Rectal smooth muscle tissue (tissue), 1 donor: ENCODE results near the gene CDKN1C.

ENCODE experiments used
- H3K27ac ChIP-seq: one replicate; pipeline ENCODE4 v1.7.0; 2013; ENCODE audit warnings: low read depth, low read length, inconsistent platforms
- H3K27me3 ChIP-seq: one replicate; pipeline ENCODE4 v1.7.0; 2013; ENCODE audit warnings: low read length; ENCODE audit not compliant: control insufficient read depth, insufficient read depth
- H3K36me3 ChIP-seq: one replicate; pipeline ENCODE4 v1.7.0; 2013; ENCODE audit warnings: low read length; ENCODE audit not compliant: control insufficient read depth, insufficient read depth
- H3K4me1 ChIP-seq: one replicate; pipeline ENCODE4 v1.7.0; 2013; ENCODE audit warnings: low read length; ENCODE audit not compliant: control insufficient read depth, insufficient read depth
- H3K4me3 ChIP-seq: one replicate; pipeline ENCODE4 v1.7.0; 2013; ENCODE audit warnings: low read length
- H3K9ac ChIP-seq: one replicate; pipeline ENCODE4 v1.7.0; 2013; ENCODE audit warnings: low read length

CDKN1C gene

DNA sequence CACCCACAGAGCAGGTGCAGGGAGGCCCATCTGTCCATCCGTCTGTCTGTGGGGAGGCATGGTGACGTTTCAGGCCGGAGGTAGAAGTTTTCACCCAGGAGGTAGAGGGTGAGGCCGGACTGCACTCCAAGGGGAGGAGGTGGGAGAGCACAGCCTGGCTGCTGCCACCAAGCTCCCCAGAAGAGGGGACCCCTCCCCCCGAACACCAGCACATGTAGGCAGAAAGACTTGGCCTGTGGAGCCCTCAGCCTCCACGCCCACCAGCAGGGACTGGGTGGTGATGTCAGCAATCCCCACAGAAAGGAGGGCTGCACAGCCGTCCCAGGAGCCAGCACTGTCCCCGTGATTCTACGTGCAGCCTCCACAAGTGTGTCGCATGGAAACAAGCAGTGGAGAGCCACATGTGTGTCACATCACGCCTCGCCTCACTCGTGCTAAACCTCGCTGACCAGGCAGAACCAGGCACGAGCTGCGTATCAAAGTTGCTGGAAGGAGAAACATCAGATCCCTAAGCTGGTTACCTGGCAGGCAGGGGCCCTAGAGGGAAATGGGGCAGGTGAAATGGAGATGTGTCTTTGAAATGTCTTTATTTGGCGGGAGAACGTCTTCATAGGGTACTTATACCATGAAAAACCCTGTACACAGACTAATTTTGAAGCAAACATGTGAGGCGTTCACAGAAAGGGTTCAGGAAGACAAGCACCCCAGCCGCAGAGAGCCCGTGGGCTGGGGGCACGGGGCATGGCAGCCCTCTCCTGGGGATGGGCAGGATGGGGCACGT, 49.1 kb downstream of the CDKN1C start:
- H3K36me3 ChIP-seq: no peaks in the 10 kb centered on the region
- no peak overlapping the region for H3K9ac ChIP-seq
- no peak overlapping the region for H3K27ac ChIP-seq
- H3K27me3 ChIP-seq: no peaks in the 10 kb centered on the region
- H3K4me1 ChIP-seq: peaks cover 5% of the 10 kb centered on the region
- no peak overlapping the region for H3K4me3 ChIP-seq

DNA sequence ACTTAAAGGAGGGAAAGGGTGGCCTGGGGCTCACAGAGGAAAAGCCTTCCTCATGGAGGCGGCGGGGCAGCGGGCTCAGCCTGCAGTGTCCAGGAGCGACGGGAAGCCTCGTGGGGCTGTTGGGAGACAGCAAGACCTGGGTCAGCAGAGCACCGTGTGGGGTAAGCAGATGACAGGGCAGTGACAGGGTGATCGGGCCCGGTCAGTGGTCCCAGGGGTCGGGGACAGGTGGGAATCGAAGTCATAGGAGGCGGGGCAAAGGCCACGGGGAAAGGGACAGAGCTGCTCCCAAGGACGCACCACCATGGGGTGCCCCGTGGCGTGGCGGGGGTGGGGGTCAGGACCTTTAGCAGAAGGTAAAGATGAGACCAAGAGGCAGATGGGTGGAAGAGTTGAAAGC, 49.8 kb downstream of the CDKN1C start:
- peaks cover 5% of the 10 kb centered on the region for H3K4me1 ChIP-seq
- H3K4me3 ChIP-seq: no peak overlapping the region
- H3K27me3 ChIP-seq: no peaks in the 10 kb centered on the region
- no peak overlapping the region for H3K27ac ChIP-seq
- H3K36me3 ChIP-seq: no peaks in the 10 kb centered on the region
- no peak overlapping the region for H3K9ac ChIP-seq

DNA sequence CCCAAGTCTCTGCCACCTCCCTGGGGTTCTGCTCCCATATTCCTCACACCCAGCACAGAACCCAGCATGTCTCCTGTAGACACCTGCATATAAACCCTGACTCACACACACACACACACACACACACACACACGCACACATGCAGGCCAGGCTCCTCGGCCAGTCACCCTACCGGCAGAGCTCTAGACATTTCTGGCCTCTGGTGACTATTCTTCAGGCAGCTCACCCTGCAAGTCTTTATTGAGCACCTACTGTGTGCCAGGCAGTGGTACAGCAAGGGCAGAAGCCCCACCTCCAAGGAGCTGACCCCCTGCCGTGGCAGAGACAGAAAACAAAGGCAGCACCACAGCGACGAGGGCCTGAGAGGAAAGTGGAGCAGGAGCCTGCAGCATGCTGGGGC, 50.3 kb downstream of the CDKN1C start:
- Histone ChIP-seq H3K4me1 (peaks cover 5% of the 10 kb centered on the region), H3K36me3 (no peaks in the 10 kb centered on the region), H3K9ac (no peak overlapping the region), H3K4me3 (no peak overlapping the region), H3K27me3 (no peaks in the 10 kb centered on the region), H3K27ac (no peak overlapping the region)

DNA sequence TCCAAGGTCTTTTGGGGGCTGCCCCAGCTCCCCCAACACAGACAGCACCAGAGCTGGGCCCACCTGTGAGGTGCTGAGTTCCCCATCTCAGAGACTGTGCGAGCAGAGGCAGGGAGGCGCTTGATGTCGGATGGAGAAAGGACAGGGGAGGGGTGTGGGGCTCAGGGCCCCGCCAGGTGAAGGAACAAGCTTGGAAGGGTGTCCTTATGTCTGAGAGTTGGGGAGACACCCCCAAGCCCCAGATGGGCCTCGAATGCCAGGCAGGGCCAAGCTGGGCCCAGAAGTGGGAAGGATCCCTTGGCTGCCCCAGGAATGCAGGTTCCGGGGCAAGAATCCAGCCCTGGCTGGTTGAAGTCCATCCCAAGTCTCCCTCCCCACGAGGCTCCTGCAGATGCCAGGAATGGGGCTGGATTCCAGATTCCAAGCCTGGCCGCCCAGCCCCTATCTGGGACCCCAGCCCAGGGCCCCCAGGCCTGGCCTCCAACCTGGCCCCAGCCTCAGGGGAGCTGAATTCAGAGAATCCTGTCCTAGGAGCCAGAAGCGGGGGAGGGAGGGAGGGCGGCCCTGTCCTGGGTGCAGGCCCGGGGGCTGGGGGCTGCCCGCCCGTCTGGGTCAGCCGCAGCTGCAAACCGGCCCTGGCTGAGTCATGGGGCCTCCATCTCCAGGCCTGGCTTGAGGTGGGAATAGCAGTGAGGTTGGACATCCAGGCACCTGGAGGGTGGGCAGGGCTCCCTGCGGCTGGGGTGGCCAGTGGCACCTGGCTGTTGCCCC, 50.9 kb downstream of the CDKN1C start:
- no peak overlapping the region for H3K27ac ChIP-seq

DNA sequence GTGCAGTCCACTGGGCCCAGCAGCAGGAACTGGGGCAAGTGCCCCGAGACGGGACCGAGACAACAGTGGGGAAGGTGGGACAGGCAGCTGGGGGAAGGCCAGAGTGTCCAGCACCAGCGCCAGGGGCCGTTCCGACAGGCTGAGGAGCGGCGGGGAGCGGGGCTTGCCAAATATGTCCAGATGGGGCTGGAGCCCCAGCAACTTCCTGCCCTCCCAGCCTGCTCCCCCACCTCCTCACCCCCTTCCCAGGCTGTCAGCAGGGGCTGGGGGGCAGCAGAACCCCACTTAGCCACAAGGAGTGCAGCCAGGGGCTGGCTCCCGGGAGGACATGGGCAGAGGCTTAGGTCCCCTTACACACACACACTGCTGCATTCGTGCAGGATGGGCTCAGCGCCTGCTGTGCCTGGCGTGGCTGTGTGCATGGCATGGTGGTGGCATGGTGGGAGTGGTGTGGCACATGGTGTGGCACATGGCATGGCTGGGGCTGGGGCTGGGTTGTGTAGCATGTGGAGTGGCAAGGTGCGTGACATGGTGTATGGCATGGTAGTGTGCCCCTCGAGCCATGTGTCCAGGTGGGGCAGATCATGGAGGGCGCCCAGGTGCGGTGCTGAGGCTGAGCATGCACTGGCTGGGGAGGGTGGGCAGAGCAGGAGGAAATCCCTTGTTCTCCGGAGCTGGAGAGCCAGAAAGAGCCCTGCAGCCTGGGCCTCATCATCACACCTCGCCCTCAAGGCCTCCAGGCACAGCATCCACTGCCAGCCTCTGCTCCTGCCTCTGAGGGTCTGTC, 51.7 kb downstream of the CDKN1C start:
- no peak overlapping the region for H3K4me3 ChIP-seq
- H3K4me1 ChIP-seq: peaks cover 5% of the 10 kb centered on the region
- no peaks in the 10 kb centered on the region for H3K36me3 ChIP-seq
- no peak overlapping the region for H3K27ac ChIP-seq
- no peaks in the 10 kb centered on the region for H3K27me3 ChIP-seq
- H3K9ac ChIP-seq: no peak overlapping the region

More for the DNA sequence above, 50.9 kb downstream of the CDKN1C start:
- Histone ChIP-seq H3K4me3 (no peak overlapping the region), H3K9ac (no peak overlapping the region), H3K36me3 (no peaks in the 10 kb centered on the region), H3K27me3 (no peaks in the 10 kb centered on the region), H3K4me1 (peaks cover 5% of the 10 kb centered on the region)
